Stimulated activated naive CD4-positive, alpha-beta T cell treated with Interleukin-2 at 50 U/mL for 16 hours (primary cell): ENCODE data around the gene KCNJ6.
"Not testable (repeated sequence)": the region's sequence is repeated elsewhere in the genome, so short reads cannot be mapped to it uniquely, and the experiment has no call there.

Experiments used
- DNase-seq: peaks from one replicate; lab custom pipeline; 2025; lab: John Stamatoyannopoulos, UW

Gene KCNJ6

GRCh38 chr21:37770461-37770860 lies 145.8 kb downstream of the KCNJ6 start:
- DNase-seq = no peak

GRCh38 chr21:37769656-37770055 lies 146.6 kb downstream of the KCNJ6 start:
- DNase-seq = no peak

GRCh38 chr21:37767984-37768383 lies 148.3 kb downstream of the KCNJ6 start:
- DNase-seq = no peak

GRCh38 chr21:37766129-37766528 lies 150.1 kb downstream of the KCNJ6 start:
- no peak for DNase-seq

GRCh38 chr21:37765221-37765900 lies 150.9 kb downstream of the KCNJ6 start:
- DNase-seq = no peak

GRCh38 chr21:37764691-37765090 lies 151.6 kb downstream of the KCNJ6 start:
- no peak for DNase-seq

- DNase-seq = no peak
These were observed 153.0 kb downstream of the KCNJ6 start for GRCh38 chr21:37763298-37763697.

- DNase-seq = no peak
These were observed 153.7 kb downstream of the KCNJ6 start for GRCh38 chr21:37762606-37763005.

- not testable (repeated sequence) for DNase-seq
These were observed 154.9 kb downstream of the KCNJ6 start for GRCh38 chr21:37761406-37761805.

GRCh38 chr21:37759777-37760176 lies 156.5 kb downstream of the KCNJ6 start:
- DNase-seq = no peak

GRCh38 chr21:37758982-37759381 lies 157.3 kb downstream of the KCNJ6 start:
- no peak for DNase-seq

- DNase-seq = no peak
These were observed 158.5 kb downstream of the KCNJ6 start for GRCh38 chr21:37757606-37758376.

- no peak for DNase-seq
These were observed 163.1 kb downstream of the KCNJ6 start for GRCh38 chr21:37753122-37753599.

- no peak for DNase-seq
These were observed 164.8 kb downstream of the KCNJ6 start for GRCh38 chr21:37751268-37751975.

GRCh38 chr21:37749132-37749531 lies 167.1 kb downstream of the KCNJ6 start:
- DNase-seq = no peak

GRCh38 chr21:37748351-37748750 lies 167.9 kb downstream of the KCNJ6 start:
- no peak for DNase-seq

- DNase-seq = no peak
These were observed 169.4 kb downstream of the KCNJ6 start for GRCh38 chr21:37746849-37747248.

- no peak for DNase-seq
These were observed 171.7 kb downstream of the KCNJ6 start for GRCh38 chr21:37744551-37744950.

- DNase-seq = no peak
These were observed 173.7 kb downstream of the KCNJ6 start for GRCh38 chr21:37742532-37742931.

GRCh38 chr21:37742115-37742514 lies 174.1 kb downstream of the KCNJ6 start:
- no peak for DNase-seq

- DNase-seq = no peak
These were observed 178.3 kb downstream of the KCNJ6 start for GRCh38 chr21:37737996-37738395.

GRCh38 chr21:37737507-37737906 lies 178.8 kb downstream of the KCNJ6 start:
- no peak for DNase-seq

GRCh38 chr21:37734846-37735245 lies 181.4 kb downstream of the KCNJ6 start:
- DNase-seq = no peak
